Smooth muscle cell (in vitro differentiated cells): ENCODE results near the gene IL11. TPM values are rescaled to one million over a fixed set of nuclear protein-coding genes. Genes with fewer than 3 reads are reported as not detected.
A peak's percentile ranks its signal among the peaks of the same experiment; 100 is the strongest.

Experiments used
- DNase-seq: peaks from one replicate; lab custom pipeline; 2025; ENCODE audit not compliant: unreplicated experiment; lab: John Stamatoyannopoulos, UW
- H2AFZ ChIP-seq: fragments of 200-600 bp; sonication (generic); 2 replicates; pipeline ENCODE4 v1.6.0; 2016; ENCODE audit warnings: antibody characterized with exemption, low read depth, mild to moderate bottlenecking
- H3F3A ChIP-seq: fragments of 200-600 bp; sonication (generic); 2 replicates; pipeline ENCODE4 v1.6.0; 2017; ENCODE audit warnings: antibody characterized with exemption, low read depth
- H3K27ac ChIP-seq: fragments of 200-600 bp; sonication (generic); 2 replicates; pipeline ENCODE4 v1.5.1; 2016; ENCODE audit warnings: low read depth, mild to moderate bottlenecking
- H3K27me3 ChIP-seq: fragments of 200-600 bp; sonication (generic); 2 replicates; pipeline ENCODE4 v1.6.1; 2016; ENCODE audit warnings: low read depth, mild to moderate bottlenecking
- H3K36me3 ChIP-seq: fragments of 200-600 bp; sonication (generic); 2 replicates; pipeline ENCODE4 v1.5.1; 2016; ENCODE audit warnings: low read depth
- H3K4me1 ChIP-seq: fragments of 200-600 bp; sonication (generic); 2 replicates; pipeline ENCODE4 v1.5.1; 2016; ENCODE audit warnings: low read depth
- H3K4me2 ChIP-seq: fragments of 200-600 bp; sonication (generic); 2 replicates; pipeline ENCODE4 v1.6.0; 2016; ENCODE audit warnings: mild to moderate bottlenecking
- H3K4me3 ChIP-seq: fragments of 200-600 bp; sonication (generic); 2 replicates; pipeline ENCODE4 v1.5.1; 2016; ENCODE audit warnings: mild to moderate bottlenecking
- H3K79me2 ChIP-seq: fragments of 200-600 bp; sonication (generic); 2 replicates; pipeline ENCODE4 v1.6.0; 2016; ENCODE audit warnings: low read depth, mild to moderate bottlenecking
- H3K9ac ChIP-seq: fragments of 200-600 bp; sonication (generic); 2 replicates; pipeline ENCODE4 v1.6.0; 2016; ENCODE audit warnings: low read depth
- H3K9me3 ChIP-seq: fragments of 200-600 bp; sonication (generic); replicated peaks from 2 replicates; pipeline ENCODE4 v1.5.1; 2016; ENCODE audit warnings: low read depth
- H4K20me1 ChIP-seq: fragments of 200-600 bp; sonication (generic); 2 replicates; pipeline ENCODE4 v1.6.0; 2016; ENCODE audit warnings: low read depth
- WGBS: methylation state at CpG from one replicate; pipeline ENCODE4 v1.1.7; 2016; ENCODE audit warnings: low lambda C conversion rate; 5-methylcytosine and 5-hydroxymethylcytosine counted together
- polyA plus RNA-seq: library from polyadenylated mRNA; unstranded; fragments of >200 nt; fragmentation: Nextera tagmentation; extraction: Ambion mirVana; gene quantifications from 2 replicates; pipeline ENCODE4 v1.2.1, GENCODE V29; 2016
- total RNA-seq: library from RNA; depleted of rRNA; stranded (reverse); fragments of >200 nt; gene quantifications from 2 replicates; pipeline ENCODE4 v1.2.3, GENCODE V29; 2014
- TF ChIP-seq, protein P1 (sequence below): fragments of 200-600 bp; sonication (generic); IDR thresholded peaks from 2 replicates; pipeline ENCODE4 v1.5.1; 2017; ENCODE audit warnings: borderline replicate concordance, mild to moderate bottlenecking, antibody characterized with exemption; ENCODE audit not compliant: insufficient read depth, poor library complexity, severe bottlenecking

Gene IL11
- total and polyA plus RNA-seq, 2 experiments from 2014 or later, result 40.1 to 66.4 TPM

DNA sequence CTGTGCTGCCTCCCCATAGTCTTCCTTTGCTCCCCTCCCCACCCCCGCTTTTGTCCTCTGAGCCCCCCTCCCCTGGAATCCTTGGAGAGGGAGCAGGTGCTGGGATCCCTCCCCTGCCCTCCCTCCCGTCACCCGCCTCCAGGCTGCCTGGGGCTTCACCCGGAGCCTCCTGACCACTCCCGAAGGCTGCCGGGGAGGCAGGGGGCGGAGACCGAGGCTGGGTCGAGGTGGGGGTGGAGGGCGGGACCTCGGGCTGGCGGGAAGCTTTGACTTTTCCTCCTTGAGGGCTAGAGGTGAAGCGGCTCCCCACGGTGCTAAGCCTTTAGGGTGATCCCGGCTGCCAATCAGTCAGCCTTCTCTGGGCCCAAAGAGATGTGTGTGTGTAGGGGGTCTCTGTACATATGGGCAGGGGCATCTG, 29.1 kb downstream of the IL11 start:
- Histone ChIP-seq H3K27me3 (no peaks in the 10 kb centered on the region), H3K4me3 (peak overlapping the region; percentile 69), H3K4me2 (peak overlapping the region; percentile 99), H4K20me1 (peaks cover 12% of the 10 kb centered on the region), H3K79me2 (peaks cover 15% of the 10 kb centered on the region), H3K36me3 (no peaks in the 10 kb centered on the region), H3F3A (no peaks in the 10 kb centered on the region), H3K9ac (peak overlapping the region; percentile 87), H3K9me3 (no peaks in the 10 kb centered on the region), H2AFZ (no peak overlapping the region), H3K4me1 (peaks cover 8% of the 10 kb centered on the region), H3K27ac (peak overlapping the region; percentile 77)
- 11% methylated on average over 3 of the region's 15 CpGs for WGBS
- DNase-seq, result no peak
- TF ChIP-seq, protein P1, sequence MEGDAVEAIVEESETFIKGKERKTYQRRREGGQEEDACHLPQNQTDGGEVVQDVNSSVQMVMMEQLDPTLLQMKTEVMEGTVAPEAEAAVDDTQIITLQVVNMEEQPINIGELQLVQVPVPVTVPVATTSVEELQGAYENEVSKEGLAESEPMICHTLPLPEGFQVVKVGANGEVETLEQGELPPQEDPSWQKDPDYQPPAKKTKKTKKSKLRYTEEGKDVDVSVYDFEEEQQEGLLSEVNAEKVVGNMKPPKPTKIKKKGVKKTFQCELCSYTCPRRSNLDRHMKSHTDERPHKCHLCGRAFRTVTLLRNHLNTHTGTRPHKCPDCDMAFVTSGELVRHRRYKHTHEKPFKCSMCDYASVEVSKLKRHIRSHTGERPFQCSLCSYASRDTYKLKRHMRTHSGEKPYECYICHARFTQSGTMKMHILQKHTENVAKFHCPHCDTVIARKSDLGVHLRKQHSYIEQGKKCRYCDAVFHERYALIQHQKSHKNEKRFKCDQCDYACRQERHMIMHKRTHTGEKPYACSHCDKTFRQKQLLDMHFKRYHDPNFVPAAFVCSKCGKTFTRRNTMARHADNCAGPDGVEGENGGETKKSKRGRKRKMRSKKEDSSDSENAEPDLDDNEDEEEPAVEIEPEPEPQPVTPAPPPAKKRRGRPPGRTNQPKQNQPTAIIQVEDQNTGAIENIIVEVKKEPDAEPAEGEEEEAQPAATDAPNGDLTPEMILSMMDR, result no peak

DNA sequence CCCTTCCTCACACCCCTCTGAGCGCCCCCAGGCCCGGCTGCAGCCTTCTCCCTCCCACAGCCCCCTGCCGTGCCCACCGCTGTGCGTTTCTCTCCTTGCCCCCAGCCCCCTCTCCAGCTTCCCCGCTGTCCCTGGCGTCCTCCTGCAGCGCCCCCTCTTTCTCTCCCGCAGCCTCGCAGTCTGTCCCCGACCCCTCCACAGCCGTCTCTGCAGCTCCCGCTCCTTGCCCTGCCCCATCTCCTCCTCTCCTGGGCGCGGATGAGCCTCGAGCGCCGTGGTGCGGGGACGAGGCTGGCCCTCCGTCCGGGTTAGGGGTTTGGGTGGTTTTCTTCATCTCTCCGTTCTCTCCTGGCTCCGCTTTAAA, 29.5 kb downstream of the IL11 start:
- WGBS, result 1% methylated on average over 13 of the region's 24 CpGs
- no peak overlapping the region for H2AFZ ChIP-seq
- no peak for DNase-seq
- peaks cover 12% of the 10 kb centered on the region for H4K20me1 ChIP-seq
- no peaks in the 10 kb centered on the region for H3F3A ChIP-seq
- peak overlapping the region; percentile 77 for H3K27ac ChIP-seq
- H3K4me1 ChIP-seq, result peaks cover 8% of the 10 kb centered on the region
- no peaks in the 10 kb centered on the region for H3K27me3 ChIP-seq
- H3K79me2 ChIP-seq, result peaks cover 15% of the 10 kb centered on the region
- H3K4me3 ChIP-seq, result peak overlapping the region; percentile 69
- no peaks in the 10 kb centered on the region for H3K36me3 ChIP-seq
- H3K9me3 ChIP-seq, result no peaks in the 10 kb centered on the region
- peak overlapping the region; percentile 99 for H3K4me2 ChIP-seq
- TF ChIP-seq, protein P1, result no peak
- peak overlapping the region; percentile 87 for H3K9ac ChIP-seq

DNA sequence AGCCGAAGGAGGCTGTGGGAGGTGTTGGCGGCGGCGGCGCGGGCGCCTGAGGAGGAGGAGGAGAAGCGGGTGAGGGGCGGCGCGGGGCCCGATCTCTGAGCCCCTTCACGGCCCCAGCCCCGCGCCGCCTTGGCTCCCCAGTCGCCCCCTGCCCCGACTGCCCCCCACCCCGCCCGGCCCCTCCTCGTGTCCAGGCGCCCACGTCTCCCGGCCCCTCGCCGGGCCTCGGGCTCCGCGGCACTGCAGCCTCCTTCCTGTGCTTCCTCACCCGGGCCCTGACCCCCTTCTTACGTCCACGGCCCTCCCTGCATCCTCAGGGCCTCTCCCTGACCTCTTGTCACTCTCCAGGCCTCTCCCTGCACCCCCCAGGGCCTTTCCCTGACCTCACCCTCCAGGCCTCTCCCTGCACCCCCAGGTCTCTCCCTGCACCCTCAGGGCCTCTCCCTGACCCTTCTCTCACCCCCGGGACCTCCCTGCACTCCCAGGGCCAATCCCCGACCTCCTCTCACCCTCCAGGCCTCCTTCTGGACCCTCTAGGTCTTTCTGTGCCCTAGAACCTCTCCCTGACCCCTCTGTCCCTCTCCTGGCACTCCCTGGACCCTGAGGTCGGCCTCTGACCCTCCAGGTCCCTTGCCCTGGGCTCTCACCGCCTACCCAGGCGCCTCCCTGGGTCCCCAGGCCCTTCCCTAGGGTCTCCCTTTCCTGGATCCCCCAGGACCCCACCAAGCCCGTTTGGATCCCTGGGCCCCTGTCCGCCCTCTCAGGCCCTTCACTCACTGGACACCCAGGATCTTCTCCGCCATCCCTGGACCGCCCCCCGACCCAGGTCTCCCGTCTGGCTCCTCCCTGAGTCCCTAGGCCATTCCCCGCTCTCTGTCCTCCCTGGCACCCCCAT, 30.1 kb downstream of the IL11 start:
- H4K20me1 ChIP-seq, result peaks cover 12% of the 10 kb centered on the region
- no peak overlapping the region for H2AFZ ChIP-seq
- no peak for DNase-seq

More for the DNA sequence above, 30.1 kb downstream of the IL11 start:
- Histone ChIP-seq H3K36me3 (no peaks in the 10 kb centered on the region), H3K9me3 (no peaks in the 10 kb centered on the region), H3K27ac (peak overlapping the region; percentile 77), H3K79me2 (peaks cover 15% of the 10 kb centered on the region), H3K4me1 (peaks cover 8% of the 10 kb centered on the region), H3K9ac (peak overlapping the region; percentile 87), H3F3A (no peaks in the 10 kb centered on the region), H3K4me3 (peak overlapping the region; percentile 69), H3K27me3 (no peaks in the 10 kb centered on the region), H3K4me2 (peak overlapping the region; percentile 99)
- 13% methylated on average over 8 of the region's 44 CpGs for WGBS
- TF ChIP-seq, protein P1, result no peak
